T-helper 2 cell treated with Interferon-gamma antibody and Interleukin-4, amounts not matched to agents 100 ng/mL and 5 ng/mL, for 36 hours (primary cell): ENCODE data around the gene SAMD1. TPM values are rescaled to one million over a fixed set of nuclear protein-coding genes. Genes with fewer than 3 reads are reported as not detected.

ENCODE experiments used
- intact Hi-C: fragments of 100-400 bp; cut with micrococcal nuclease; formaldehyde crosslinking; loops from one replicate; pipeline ENCODE4 v1.15.1; 2023
- total RNA-seq: library from RNA; stranded (reverse); gene quantifications from 2 replicates; pipeline ENCODE4 v1.2.3, GENCODE V29; 2022

Gene SAMD1
- total RNA-seq, 1 donor from 2014 or later: 103 TPM

DNA sequence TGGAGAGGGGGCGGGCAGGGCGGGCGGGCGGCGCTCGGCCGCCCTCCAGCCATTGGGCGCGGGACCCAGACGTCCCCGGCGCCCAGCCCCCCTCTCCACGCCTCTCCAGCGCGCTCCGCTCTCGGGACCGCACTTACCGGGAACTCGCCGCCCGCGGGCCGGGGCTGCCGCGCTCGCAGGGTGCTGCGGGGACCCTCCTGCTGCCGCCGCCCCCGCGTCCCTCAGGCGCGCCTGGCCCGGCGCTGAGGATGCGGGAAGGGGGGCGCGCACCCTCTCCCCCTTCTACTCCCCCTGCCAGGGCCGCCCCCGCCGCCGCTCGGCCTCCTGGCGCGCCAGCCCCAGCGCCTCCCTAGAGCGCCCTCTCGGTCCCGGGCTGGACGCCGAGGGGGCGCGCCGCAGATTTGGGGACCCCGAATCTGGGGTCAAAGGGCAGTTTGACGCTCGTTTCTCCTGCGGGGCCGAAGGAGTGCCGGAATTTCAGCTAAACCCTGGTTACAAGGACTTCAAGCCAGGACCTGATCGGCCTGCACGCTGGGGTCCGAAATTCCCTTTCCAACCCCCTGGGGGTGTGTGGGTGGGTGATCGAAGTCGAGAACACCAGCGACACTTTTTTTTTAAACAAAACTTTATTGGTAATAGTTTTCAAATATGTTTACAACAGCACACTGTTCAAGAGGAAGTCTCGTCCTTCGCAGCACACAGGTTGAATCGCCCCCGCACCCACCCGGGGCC lies 696 bp upstream of the SAMD1 start:
- intact Hi-C loops: loop anchor here (1.0 kb wide), 3 partner anchors 10 to 45 kb away; partner anchors contain the start of genes ASF1B and PRKACA

DNA sequence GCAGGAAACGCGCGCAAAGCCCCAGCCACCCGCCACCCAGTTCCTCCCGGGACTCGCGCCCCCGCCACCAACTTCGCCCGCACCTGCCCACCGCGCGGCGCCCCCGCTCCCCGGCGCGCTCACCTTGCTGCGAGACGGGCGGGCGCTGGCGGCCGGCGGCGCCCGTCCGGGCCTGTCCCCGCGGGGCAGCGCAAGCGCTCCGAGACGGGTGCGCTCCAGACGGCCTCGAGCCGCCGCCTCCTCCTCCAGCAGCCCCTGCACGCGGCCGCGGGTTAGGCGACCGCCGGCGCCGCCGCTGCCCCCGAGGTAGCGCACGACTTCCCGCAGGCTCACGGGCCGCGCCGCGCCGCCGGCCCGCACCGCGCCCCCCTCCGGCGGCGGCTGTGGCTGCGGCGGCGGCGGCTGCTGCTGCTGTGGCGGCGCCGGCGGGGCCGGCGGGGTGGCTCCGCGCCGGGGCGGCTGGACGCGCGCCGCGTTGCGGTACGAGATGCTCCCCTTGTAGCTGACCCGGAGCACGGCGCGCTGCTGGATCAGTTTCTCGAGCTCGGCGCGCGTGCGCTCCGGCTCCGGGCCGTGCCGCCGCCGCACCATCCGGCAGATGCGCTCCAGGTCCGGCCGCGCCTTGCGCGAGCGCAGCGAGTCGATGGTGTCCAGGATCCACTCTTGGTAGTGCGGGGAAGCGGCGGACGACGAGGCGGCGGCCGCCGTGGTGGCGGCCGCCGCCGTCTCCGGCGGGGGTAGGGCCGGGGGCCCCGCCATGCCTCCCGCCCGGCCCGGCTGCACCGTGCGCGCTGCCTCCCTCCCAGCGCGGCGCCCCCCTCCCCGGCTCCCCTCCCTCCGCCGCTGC lies 666 bp downstream of the SAMD1 start:
- intact Hi-C loops: loop anchor here (10.0 kb wide), 1 partner anchor 1145 kb away; the partner anchor contains the start of gene RAD23A

DNA sequence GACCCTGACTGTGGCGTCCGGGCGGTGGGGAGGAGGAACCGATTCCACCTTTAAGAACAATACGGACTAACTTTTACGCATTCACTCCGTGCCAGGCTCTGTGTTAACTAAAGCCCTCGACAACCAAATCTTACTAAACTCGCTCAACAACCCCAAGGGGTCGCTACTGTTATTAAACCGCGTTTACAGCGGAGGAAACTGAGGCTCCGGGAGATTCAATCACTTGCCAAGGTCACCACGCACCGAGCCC lies 1.2 kb downstream of the SAMD1 start:
- intact Hi-C loops: loop anchor here (10.0 kb wide), 1 partner anchor 1145 kb away; the partner anchor contains the start of gene RAD23A

DNA sequence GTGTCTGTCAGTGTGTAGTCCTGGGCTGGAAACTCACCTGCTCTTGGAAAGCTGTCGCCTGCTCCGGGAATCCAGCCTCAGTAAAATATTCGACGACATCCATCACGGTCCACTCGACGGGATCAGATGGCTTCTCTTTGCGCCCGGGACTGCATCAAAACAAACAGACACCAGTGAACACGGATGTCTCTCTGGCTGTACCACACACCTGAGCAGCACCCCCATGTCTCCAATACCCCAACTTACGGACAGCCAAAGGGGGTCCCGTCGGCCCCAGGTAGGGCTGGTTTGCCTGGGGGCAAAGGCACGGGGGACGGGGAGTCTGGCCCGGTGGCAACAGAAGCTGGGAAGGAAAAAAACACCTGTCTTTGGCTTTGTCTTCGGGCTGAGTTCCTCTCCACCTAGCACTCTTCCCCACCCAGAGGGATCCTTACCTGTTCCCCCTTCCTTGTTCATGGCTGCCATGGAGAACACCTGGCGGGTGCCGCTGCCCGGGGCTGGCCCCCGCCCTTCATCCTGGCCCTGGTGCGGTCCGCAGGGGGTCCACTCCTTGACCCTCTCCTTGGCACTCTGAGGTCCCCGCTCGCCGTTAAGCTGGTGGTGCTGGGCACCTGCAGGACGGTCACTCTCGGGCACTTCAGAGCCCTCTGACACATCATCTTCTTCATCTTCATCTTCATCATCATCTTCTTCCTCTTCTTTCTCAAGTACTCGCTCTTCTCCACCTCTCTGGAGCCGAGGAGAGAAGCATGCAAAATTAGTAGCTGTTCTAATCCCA lies 1.7 kb downstream of the SAMD1 start:
- intact Hi-C loops: loop anchor here (10.0 kb wide), 1 partner anchor 1144 kb away; the partner anchor contains the start of gene RAD23A

DNA sequence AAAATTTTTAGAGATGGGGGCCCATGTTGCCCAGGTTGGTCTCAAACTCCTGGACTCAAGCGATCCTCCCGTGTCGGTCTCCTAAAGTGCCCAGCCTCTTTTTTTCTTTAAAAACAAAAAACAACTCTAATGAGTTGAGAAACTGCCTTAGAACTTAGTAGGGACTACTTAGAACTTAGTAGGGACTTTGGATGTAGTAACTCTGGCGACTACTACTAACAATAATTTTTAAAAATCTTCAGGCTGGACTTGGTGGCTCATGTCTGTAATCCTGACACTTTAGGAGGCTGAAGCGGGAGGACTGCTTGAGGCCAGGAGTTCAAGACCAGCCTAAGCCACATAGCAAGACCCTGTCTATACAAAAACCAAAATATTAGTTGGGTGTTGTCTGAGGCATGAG lies 4.5 kb downstream of the SAMD1 start:
- intact Hi-C loops: loop anchor here (10.0 kb wide), 1 partner anchor 1141 kb away; the partner anchor contains the start of gene RAD23A

DNA sequence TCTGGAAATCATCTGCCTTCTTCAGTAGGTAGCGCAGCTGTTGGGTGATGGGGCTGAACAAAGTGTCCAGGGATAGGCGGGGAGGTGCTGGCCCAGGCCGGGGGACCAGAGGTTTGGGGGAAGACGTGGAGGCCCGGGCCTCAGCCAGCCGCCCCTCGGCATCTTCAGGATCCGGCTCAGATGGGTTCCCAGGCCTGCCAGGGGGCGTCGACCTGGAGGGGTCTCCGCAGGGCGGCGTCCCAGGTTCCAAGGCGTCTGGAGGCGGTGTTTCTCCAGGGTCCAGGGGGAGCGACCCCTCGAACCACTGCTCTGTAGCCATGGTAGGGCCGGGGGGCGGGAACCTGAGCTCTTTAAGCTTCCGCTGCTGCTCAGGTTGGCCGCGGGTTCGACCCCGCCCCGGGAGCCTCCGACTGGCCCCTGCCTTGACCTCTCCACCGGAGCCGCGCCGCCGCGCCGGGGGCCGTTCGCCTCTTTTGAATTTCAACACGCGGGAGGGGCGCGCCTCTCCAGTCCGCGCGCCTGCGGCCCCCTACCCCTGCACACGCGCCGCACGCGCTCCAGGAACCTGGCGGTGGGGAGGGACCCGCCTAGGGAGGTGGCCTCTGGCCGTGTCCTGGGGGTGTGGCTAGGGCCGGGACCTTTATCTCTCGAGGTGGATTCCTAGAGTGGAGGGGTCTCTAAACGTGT lies 5.1 kb downstream of the SAMD1 start, which contains the start of gene C19orf67:
Gene C19orf67, minus strand, starts transcription at position 475 of the 687 bp plus-strand sequence. Its CDS starts 156 bp downstream, at position 319.
- intact Hi-C loops: loop anchor here (10.0 kb wide), 1 partner anchor 1141 kb away; the partner anchor contains the start of gene RAD23A

DNA sequence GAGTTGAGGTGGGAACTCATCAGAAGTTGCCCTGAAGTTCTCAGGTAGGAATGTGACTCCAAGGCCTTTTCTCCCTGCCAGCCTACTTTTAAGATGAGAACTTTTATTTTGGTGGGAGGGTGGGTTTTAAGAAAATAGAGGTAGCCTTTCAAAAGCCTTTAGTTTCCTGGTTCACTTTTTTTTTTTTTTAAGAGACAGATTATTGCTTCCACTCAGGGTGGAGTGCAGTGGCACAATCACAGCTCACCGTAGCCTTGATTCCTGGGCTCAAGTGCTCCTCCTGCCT lies 7.9 kb downstream of the SAMD1 start:
- intact Hi-C loops: loop anchor here (5.0 to 10.0 kb wide), 2 partner anchors 310 to 1138 kb away; partner anchors contain the start of genes C19orf53 and RAD23A

DNA sequence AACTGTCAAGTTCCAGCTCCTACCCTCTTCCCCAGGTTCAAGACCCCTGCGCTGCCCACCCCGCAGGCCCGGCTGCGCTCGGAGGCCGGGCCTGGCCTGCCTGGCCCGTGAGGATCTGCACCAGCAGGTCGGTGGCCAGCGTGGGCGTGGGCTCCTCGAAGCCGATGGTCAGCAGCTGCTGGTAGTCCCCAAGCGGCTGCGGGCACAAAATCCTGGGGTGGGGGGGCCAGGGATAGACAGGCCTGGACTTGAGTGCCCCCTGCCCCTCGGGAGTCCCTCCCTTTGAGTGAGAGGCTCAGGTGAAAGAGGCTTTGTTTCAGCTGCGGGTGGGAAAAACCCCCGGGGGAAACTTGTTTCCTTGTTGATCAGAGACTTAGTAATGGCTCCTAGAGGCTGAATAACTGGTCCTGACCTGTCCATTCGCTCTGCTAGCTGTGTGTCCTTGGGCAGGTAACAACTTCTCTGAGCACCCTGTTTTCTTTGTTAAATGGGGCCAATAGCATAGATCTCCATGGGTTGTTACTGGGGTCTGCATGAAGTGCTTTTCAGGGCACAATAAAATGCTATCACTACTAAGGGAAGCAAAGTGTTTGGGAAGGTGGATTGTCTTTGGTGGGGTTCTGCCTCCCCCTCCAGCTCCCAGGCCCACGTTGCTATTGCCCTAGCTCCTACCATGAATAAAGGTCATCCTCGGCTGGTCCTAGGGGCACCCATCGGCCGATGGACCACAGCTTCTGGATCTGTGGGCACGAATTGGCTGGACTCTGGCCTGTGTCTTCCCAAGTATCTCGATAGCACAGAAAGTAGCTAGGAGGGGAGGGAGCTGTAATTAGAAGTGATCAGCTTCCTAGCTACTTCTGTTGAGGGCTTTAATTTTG lies 8.5 kb downstream of the SAMD1 start:
- intact Hi-C loops: loop anchor here (1.0 to 10.0 kb wide), 7 partner anchors 9 to 1137 kb away; partner anchors contain the start of genes C19orf53, DCAF15, IER2 and PRKACA

DNA sequence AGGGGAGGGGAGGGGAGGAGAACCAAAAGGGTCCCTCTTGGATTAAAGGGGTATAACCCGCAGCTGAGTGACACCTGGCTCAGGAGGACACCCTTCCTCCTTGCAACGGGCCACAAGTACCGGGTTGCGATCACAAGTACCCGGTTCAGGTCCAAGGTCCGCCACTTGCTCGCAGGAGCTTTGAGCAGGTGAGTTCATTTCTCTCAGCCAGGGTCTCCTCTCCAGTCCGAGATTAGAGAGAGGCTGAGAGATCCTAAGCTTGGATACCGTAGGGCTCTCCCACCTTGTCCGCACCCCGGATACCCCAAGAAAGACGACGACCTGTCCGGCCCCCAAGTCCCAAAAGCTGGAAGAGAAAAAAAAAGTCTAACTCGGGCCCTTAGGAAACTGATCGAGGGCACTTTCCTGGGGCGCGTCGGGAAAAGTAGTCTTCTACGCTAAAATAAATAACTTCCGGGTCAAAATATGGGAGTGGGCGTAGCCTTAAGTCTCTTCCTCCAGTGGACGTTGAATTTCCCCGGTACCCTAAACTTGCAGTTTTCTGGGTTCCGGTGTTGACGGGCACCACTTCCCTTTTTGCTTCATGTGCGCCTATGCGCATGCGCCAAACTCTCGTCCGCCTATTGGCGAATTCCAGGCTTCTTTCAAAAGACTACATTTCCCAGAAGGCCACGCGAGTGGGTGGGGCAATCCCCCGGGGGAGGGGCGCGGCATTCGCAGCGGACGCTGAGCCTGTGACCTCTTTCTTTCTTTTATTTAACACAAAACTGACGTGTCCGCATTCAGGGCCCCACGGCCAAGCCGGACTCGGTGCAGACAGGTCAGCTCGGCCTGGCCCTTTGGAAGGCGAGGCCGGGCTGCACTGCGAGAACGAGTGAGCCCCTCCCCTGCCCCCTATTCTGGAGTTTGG lies 9.4 kb downstream of the SAMD1 start:
- intact Hi-C loops: loop anchor here (1.0 to 10.0 kb wide), 7 partner anchors 10 to 1136 kb away; partner anchors contain the start of genes C19orf53, DCAF15, IER2 and PRKACA

DNA sequence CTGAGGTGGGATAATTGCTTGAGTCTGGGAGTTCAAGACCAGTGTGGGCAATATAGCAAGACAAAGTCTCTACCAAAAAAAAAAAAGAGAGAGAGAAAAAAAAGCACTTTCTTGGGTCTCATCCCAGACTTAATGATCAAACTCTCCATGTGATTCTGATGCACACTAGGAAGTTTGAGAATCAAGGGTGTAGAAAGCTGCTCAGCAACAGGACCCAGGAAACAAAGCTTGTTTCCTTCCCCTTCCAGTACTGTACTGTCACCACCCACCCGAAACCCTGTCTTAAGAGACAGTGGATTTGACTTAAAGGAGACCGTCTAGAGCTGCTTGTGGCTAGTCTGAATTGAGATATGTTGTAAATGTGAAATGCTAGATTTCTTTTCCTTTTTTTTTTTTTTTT lies 12.1 kb downstream of the SAMD1 start:
- intact Hi-C loops: no loop called here

DNA sequence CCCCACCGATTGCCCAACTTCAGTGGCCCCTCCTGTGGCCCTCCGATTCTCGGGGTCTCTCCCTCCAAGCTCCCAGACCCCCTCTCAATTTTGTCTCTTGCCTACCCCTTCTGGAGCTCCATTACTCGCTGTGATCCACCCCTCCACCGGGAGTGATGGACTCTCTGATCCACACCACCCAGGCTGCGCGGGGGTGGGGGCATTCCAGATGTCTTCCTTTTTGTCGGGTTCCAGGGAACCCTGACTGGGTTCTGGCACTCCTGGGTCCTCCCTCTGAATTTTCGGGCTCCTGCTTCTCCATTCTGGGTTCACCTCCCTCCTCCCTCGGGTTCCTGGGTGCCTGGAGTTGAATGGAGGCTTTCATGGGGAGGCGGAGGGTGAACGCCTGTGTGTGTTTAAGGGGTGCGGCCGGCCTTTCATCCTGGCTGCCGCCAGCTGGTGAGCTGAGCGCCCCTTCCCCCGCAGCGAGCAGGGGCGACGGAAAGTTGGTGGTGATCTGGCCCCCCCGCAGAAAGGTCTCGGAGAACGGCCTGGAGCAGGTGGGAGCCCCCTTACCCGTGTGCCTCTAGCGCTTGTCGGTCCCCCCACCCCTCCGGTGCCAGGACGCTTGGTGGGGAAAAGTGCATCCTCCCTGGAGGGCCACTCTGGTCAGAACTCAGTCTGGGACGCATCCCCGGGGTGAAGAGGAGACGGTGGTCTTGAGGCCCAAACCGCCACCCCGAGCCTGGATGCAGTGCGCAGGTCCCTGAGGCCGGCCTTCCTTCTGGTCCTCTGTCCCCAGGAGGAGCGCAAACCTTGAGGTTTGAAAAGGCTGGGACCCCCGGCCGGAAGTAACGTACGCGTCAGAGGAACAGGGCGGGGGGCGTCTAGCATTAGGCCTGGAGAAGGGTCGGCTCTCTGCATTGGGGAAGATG lies 16.4 kb downstream of the SAMD1 start:
- intact Hi-C loops: loop anchor here (1.0 to 5.0 kb wide), 4 partner anchors 62 to 444 kb away; partner anchors contain the start of genes ASF1B, DNAJB1 and RFX1

DNA sequence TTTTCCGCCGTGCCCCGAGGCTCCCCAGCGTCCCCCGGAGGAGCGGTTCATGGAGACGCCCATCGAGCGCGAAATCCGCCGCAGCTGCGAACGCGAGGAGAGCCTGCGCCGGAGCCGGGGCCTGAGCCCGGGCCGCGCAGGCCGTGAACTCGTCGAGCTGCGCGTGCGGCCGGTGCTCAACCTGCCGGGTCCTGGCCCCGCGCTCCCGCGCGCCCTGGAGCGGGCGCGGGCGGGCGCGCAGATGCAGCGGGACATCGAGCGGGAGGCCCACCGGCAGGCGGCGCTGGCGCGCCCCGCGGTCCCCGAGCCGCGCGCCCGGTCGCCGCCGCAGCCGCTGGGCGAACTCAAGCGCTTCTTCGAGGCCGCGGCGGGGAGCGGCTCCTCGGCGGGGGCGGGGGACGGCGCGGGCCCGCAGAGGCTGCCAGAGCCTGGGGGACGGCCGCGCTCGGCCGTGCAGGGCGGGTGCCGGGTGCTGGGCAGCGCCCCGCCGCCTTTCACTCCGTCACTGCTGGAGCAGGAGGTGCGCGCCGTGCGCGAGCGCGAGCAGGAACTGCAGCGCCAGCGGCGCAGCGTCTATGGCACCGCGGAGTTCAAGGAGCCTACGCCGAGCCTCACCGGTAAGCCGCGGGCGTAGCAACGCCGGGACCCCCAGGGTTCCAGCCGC lies 17.2 kb downstream of the SAMD1 start:
- intact Hi-C loops: loop anchor here (1.0 to 5.0 kb wide), 4 partner anchors 63 to 445 kb away; partner anchors contain the start of genes ASF1B, DNAJB1 and RFX1

DNA sequence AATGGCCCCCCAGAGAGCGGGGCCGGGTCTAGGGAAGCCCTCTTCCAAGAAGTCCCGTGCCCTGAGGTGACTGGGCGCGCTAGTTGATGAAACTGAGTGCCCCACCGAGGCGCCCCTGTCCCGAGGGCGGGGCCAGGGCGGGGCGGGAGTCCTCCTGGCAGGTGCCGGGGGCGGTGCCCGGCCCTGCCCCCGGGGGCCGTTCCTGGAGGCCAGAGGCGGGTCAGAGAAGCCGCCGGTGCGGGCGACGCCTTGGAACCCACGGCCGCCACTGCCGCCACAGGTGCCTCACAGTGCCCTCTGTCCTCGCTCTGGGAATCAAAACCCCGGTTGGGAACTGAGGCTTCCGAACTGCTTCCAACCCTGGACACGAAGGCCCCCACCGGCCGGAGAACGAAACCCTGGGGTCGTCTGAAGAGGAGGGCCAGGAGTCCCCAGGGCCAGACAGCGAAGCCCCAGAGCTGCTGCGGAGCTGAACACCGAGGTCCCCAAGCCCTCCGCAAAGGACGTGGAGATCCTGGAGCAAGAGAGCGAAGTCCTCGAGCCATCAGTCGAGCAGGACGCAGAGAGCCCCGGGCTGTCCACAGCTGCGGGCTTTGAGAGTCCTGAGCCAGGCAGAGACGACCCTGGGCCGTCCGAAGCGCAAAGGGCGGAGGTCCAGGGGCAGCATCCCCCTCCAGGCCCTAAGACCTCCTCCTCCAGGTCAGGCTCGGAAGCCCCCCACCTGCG lies 17.9 kb downstream of the SAMD1 start, which contains the start of gene MISP3:
Gene MISP3, plus strand, starts transcription at position 252 of the 726 bp plus-strand sequence. CDS start 524 bp downstream, outside the sequence.
- intact Hi-C loops: loop anchor here (1.0 to 5.0 kb wide), 4 partner anchors 64 to 446 kb away; partner anchors contain the start of genes ASF1B, DNAJB1 and RFX1

DNA sequence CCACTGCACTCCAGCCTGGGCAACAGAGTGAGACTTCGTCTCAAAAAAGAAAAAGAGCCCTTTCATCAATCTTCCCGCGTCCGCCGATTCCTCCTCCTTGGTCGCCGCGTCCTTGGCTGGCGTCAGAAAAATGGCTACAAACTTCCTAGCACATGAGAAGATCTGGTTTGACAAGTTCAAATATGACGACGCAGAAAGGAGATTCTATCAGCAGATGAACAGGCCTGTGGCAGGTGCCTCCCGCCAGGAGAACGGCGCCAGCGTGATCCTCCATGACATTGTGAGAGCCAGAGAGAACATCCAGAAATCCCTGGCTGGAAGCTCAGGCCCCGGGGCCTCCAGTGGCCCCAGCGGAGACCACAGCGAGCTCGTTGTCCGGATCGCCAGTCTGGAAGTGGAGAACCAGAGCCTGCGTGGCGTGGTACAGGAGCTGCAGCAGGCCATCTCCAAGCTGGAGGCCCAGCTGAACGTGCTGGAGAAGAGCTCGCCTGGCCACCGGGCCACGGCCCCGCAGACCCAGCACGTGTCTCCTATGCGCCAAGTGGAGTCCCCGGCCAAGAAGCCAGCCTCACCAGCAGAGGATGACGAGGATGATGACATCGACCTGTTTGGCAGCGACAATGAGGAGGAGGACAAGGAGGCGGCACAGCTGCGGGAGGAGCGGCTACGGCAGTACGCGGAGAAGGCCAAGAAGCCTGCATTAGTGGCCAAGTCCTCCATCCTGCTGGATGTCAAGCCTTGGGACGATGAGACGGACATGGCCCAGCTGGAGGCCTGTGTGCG lies 20.1 kb downstream of the SAMD1 start:
- intact Hi-C loops: loop anchor here (5.0 kb wide), 1 partner anchor 63 kb away; the partner anchor contains the start of gene RFX1

DNA sequence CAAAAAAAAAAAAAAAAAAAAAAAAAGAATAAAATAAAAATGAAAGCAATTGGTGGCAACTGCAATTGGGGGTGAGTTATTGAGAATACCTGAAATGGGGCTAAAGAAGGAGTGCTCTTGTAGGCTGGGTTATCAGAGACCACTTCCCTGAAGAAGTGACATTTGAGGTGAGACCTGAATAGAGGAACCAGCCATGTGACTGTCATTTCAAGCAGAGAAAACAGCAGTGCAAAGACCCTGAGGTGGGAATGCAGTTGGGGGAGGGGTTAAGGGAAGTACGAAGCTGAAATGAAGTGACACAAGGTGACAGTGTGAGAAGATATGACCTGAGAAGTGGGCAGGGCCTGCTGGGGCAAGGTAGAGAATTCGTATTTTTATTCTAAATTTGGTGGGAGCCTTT lies 24.4 kb downstream of the SAMD1 start:
- intact Hi-C loops: no loop called here
